ENCODE measurements around the gene RFX8.

Gene RFX8

GRCh38 chr2:101427240-101427639, 47.7 kb downstream of the RFX8 start:
- H3K9me3 ChIP-seq (ENCODE audit: control insufficient read depth, low read length), result no peaks in the 10 kb centered on the region
- H3K27me3 ChIP-seq (ENCODE audit: control insufficient read depth, insufficient read depth, low read length), result no peaks in the 10 kb centered on the region
- H3K9ac ChIP-seq, result no peak overlapping the region
- no peak overlapping the region for H3K4me2 ChIP-seq (ENCODE audit: low read length)
- H3K4me3 ChIP-seq (ENCODE audit: low read depth, low read length), result no peak overlapping the region
- TF ChIP-seq CTCF (IDR thresholded peaks at IDR 0.05), result no peak
- no peaks in the 10 kb centered on the region for H3K4me1 ChIP-seq
- H3K79me2 ChIP-seq, result no peaks in the 10 kb centered on the region
- H3K27ac ChIP-seq, result no peak overlapping the region
- H3K36me3 ChIP-seq (ENCODE audit: control insufficient read depth, insufficient read depth, low read length), result no peaks in the 10 kb centered on the region
- no peak overlapping the region for H2AFZ ChIP-seq

GRCh38 chr2:101426822-101427221, 48.1 kb downstream of the RFX8 start:
- TF ChIP-seq CTCF (IDR thresholded peaks at IDR 0.05), result no peak
- Histone ChIP-seq H3K79me2 (no peaks in the 10 kb centered on the region), H2AFZ (no peak overlapping the region), H3K4me3 (ENCODE audit: low read depth, low read length) (no peak overlapping the region), H3K4me1 (no peaks in the 10 kb centered on the region), H3K27ac (no peak overlapping the region), H3K9ac (no peak overlapping the region), H3K36me3 (ENCODE audit: control insufficient read depth, insufficient read depth, low read length) (no peaks in the 10 kb centered on the region), H3K4me2 (ENCODE audit: low read length) (no peak overlapping the region), H3K27me3 (ENCODE audit: control insufficient read depth, insufficient read depth, low read length) (no peaks in the 10 kb centered on the region), H3K9me3 (ENCODE audit: control insufficient read depth, low read length) (no peaks in the 10 kb centered on the region)

- H3K4me3 ChIP-seq (ENCODE audit: low read depth, low read length), result no peak overlapping the region
- H3K36me3 ChIP-seq (ENCODE audit: control insufficient read depth, insufficient read depth, low read length), result no peaks in the 10 kb centered on the region
- H3K4me1 ChIP-seq, result no peaks in the 10 kb centered on the region
Measured at GRCh38 chr2:101420623-101421022, 54.3 kb downstream of the RFX8 start.

DNA sequence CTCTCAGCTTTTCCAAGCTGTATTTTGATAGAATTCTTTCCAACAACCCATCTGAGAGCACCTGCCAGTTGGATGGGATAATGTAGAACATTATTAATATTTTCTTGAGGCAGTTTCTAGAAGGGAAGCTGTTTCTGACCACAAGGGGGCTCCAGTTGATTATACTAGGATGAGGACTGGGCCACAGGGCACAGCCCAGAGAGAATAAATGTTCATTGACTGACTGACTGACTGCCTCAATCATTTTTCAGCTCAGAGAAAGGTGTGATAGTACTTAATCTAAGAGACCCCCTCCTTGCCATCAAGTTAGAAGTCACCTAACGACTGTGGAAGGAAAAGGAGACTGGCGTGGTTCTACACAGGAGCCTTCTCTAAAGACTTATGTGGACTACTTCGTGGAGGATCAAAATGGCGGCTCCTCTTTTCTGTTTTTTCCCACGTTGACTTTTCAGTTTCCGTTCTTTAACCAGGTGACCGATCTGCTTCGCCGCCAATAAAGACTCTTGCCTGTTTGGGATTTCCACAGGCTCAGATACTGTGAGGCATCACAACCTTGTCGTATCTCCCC, 55.7 kb downstream of the RFX8 start:
- H2AFZ ChIP-seq, result no peak overlapping the region
- no peaks in the 10 kb centered on the region for H3K27me3 ChIP-seq (ENCODE audit: control insufficient read depth, insufficient read depth, low read length)
- H3K9ac ChIP-seq, result no peak overlapping the region
- no peaks in the 10 kb centered on the region for H3K36me3 ChIP-seq (ENCODE audit: control insufficient read depth, insufficient read depth, low read length)
- no peak overlapping the region for H3K4me3 ChIP-seq (ENCODE audit: low read depth, low read length)
- H3K4me1 ChIP-seq, result no peaks in the 10 kb centered on the region
- H3K27ac ChIP-seq, result no peak overlapping the region
- peak; percentile 59 for TF ChIP-seq CTCF (IDR thresholded peaks at IDR 0.05)
- no peaks in the 10 kb centered on the region for H3K9me3 ChIP-seq (ENCODE audit: control insufficient read depth, low read length)
- H3K4me2 ChIP-seq (ENCODE audit: low read length), result no peak overlapping the region
- H3K79me2 ChIP-seq, result no peaks in the 10 kb centered on the region

More at GRCh38 chr2:101420623-101421022, 54.3 kb downstream of the RFX8 start:
- TF ChIP-seq CTCF (IDR thresholded peaks at IDR 0.05), result no peak
- Histone ChIP-seq H3K27me3 (ENCODE audit: control insufficient read depth, insufficient read depth, low read length) (no peaks in the 10 kb centered on the region), H3K9ac (no peak overlapping the region), H3K9me3 (ENCODE audit: control insufficient read depth, low read length) (no peaks in the 10 kb centered on the region), H3K4me2 (ENCODE audit: low read length) (no peak overlapping the region), H3K79me2 (no peaks in the 10 kb centered on the region), H3K27ac (no peak overlapping the region), H2AFZ (no peak overlapping the region)

GRCh38 chr2:101418460-101419095, 56.3 kb downstream of the RFX8 start:
- Histone ChIP-seq H3K79me2 (no peaks in the 10 kb centered on the region), H2AFZ (no peak overlapping the region), H3K4me3 (ENCODE audit: low read depth, low read length) (no peak overlapping the region), H3K4me1 (no peaks in the 10 kb centered on the region), H3K4me2 (ENCODE audit: low read length) (no peak overlapping the region), H3K9me3 (ENCODE audit: control insufficient read depth, low read length) (no peaks in the 10 kb centered on the region), H3K27me3 (ENCODE audit: control insufficient read depth, insufficient read depth, low read length) (no peaks in the 10 kb centered on the region), H3K9ac (no peak overlapping the region), H3K36me3 (ENCODE audit: control insufficient read depth, insufficient read depth, low read length) (no peaks in the 10 kb centered on the region), H3K27ac (no peak overlapping the region)
- no peak for TF ChIP-seq CTCF (IDR thresholded peaks at IDR 0.05)

All from parathyroid adenoma (tissue), 2 donors.